Measurements from ENCODE around the gene NPTN. TPM values are rescaled to one million over a fixed set of nuclear protein-coding genes. Genes with fewer than 3 reads are reported as not detected.

NPTN gene
- total and polyA plus RNA-seq, 9 of the 15 experiments (the other 6 are each of a cell fraction or from before 2014, with no cell fraction given) = 9.6 to 48.5 (median 21.7) TPM

- TF ChIP-seq, protein P1, sequence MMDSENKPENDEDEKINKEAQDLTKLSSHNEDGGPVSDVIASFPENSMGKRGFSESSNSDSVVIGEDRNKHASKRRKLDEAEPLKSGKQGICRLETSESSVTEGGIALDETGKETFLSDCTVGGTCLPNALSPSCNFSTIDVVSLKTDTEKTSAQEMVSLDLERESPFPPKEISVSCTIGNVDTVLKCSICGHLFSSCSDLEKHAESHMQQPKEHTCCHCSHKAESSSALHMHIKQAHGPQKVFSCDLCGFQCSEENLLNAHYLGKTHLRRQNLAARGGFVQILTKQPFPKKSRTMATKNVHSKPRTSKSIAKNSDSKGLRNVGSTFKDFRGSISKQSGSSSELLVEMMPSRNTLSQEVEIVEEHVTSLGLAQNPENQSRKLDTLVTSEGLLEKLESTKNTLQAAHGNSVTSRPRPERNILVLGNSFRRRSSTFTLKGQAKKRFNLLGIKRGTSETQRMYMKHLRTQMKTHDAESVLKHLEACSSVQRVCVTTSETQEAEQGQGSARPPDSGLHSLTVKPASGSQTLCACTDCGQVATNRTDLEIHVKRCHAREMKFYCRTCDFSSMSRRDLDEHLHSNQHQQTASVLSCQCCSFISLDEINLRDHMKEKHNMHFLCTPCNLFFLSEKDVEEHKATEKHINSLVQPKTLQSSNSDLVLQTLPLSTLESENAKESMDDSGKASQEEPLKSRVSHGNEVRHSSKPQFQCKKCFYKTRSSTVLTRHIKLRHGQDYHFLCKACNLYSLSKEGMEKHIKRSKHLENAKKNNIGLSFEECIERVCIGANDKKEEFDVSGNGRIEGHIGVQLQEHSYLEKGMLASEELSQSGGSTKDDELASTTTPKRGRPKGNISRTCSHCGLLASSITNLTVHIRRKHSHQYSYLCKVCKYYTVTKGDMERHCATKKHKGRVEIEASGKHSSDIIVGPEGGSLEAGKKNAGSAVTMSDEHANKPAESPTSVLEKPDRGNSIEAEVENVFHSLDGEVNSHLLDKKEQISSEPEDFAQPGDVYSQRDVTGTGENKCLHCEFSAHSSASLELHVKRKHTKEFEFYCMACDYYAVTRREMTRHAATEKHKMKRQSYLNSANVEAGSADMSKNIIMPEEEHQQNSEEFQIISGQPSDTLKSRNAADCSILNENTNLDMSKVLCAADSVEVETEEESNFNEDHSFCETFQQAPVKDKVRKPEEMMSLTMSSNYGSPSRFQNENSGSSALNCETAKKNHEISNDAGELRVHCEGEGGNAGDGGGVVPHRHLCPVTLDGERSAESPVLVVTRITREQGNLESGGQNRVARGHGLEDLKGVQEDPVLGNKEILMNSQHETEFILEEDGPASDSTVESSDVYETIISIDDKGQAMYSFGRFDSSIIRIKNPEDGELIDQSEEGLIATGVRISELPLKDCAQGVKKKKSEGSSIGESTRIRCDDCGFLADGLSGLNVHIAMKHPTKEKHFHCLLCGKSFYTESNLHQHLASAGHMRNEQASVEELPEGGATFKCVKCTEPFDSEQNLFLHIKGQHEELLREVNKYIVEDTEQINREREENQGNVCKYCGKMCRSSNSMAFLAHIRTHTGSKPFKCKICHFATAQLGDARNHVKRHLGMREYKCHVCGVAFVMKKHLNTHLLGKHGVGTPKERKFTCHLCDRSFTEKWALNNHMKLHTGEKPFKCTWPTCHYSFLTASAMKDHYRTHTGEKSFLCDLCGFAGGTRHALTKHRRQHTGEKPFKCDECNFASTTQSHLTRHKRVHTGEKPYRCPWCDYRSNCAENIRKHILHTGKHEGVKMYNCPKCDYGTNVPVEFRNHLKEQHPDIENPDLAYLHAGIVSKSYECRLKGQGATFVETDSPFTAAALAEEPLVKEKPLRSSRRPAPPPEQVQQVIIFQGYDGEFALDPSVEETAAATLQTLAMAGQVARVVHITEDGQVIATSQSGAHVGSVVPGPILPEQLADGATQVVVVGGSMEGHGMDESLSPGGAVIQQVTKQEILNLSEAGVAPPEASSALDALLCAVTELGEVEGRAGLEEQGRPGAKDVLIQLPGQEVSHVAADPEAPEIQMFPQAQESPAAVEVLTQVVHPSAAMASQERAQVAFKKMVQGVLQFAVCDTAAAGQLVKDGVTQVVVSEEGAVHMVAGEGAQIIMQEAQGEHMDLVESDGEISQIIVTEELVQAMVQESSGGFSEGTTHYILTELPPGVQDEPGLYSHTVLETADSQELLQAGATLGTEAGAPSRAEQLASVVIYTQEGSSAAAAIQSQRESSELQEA (IDR thresholded peaks at IDR 0.05; ENCODE audit: low read depth) = no peak
- TF ChIP-seq SMARCB1 (IDR thresholded peaks at IDR 0.05; ENCODE audit: insufficient read length, low read depth) (no peak), SP1 (CRISPR knock-in tag; IDR thresholded peaks at IDR 0.05) (no peak), RCOR1 (IDR thresholded peaks at IDR 0.05; ENCODE audit: borderline replicate concordance in 1 of 2, low read depth in 2 of 2, low read length in 2 of 2) (no peak), RFX7 (CRISPR knock-in tag; IDR thresholded peaks at IDR 0.05) (no peak), ZBTB17 (CRISPR knock-in tag; IDR thresholded peaks at IDR 0.05) (no peak), ZNF324 (CRISPR knock-in tag; IDR thresholded peaks at IDR 0.05) (no peak), ZNF354B (CRISPR knock-in tag; IDR thresholded peaks at IDR 0.05) (no peak), HDGF (IDR thresholded peaks at IDR 0.05) (no peak)
These were observed 30.2 kb downstream of the NPTN start (continued) for GRCh38 chr15:73602992-73603391.
